Fibroblast of the conjunctiva (primary cell): Measurements from ENCODE around the gene ZDHHC19.
"Not testable (repeated sequence)": the region's sequence is repeated elsewhere in the genome, so short reads cannot be mapped to it uniquely, and the experiment has no call there.

Experiments
- DNase-seq: peaks from one replicate; pipeline ENCODE4 v3.0.0-alpha.2; 2010; ENCODE audit warnings: low read depth

The ZDHHC19 gene

DNA sequence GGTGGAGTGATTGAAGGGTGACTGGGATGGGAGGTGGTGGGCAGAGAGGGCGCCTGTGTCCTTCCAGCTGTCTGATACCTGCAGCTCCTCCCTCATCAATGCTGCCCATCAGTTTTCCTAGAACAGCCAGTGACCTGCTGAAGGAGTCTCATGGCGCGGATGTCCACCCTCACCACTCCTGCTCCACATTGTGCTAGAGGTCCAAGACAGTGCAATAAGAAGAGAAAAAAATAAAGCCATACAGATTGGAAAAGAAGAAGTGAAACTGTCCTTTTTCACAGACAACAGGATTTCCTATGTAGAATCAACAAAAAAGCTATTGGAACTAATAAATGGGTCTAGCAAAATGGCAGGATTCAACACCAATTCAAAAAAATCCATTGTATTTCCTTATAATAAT is 7.4 kb downstream of the ZDHHC19 start:
- no peak for DNase-seq

DNA sequence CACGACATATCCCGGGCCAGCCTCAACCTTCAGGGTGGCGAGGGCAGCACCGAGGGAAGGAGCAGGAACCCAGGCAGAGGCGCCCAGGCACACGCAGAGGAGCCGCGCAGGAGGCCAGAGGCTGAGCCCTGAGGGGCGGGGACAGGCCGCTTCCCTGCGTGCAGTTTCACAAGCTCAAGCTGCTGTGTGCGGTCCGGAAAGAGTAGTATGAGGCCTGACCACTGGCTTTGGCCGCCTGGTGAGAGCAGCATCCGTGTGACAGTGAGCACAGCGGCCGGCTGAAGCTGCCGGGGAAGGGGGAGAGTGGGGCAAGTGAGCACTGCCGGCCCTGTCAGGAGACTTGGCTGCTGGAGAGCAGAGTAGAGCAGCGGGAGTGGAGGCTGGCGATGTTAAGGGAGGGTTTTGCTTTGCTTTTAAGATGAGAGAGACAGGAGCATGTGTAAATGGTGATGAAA is 8.7 kb downstream of the ZDHHC19 start:
- no peak for DNase-seq

DNA sequence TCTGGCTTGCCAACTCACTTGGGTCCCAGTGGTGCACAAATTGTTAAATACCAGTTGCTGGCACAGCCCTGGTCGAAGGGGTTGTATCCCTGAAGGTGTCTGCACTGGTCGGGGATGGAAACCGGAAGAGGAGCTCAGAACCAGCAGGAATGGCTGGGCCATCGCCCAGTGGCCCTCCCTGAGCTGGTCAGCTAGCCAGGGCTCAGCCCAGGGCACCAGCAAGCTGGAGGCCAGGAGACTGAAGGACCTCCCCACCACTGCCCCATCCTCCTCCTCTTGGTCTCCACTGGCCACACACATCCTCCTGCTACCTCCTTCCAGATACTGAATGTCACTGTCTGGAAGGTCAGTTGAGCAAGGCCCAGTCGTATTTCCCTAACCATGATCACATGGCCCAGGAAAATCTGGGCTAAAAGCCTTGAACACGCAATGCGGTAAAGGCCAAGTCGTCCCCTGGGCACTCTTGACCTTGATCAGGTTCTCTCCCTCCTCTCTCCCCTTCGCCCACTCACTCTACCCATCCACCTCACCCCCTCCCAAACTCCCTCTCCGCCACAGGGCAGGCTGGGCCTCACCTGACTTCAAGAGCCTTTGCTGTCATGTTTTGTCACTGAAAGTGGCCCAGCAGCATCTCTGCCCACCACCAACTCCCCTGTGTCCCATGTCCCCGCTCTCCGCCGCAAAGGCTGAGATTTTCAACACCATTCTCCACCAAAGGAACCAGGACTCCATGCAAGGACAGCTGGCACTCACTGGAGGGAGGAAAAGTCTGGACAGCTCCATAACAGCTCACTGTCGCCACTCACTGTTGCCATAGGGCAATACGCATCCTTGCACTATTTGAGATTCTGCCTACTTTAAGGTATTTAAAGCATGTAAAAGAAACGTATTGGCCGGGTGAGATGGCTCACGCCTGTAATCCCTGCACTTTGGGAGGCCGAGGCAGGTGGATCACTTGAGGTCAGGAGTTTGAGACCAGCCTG is 12.1 kb downstream of the ZDHHC19 start:
- no peak for DNase-seq

DNA sequence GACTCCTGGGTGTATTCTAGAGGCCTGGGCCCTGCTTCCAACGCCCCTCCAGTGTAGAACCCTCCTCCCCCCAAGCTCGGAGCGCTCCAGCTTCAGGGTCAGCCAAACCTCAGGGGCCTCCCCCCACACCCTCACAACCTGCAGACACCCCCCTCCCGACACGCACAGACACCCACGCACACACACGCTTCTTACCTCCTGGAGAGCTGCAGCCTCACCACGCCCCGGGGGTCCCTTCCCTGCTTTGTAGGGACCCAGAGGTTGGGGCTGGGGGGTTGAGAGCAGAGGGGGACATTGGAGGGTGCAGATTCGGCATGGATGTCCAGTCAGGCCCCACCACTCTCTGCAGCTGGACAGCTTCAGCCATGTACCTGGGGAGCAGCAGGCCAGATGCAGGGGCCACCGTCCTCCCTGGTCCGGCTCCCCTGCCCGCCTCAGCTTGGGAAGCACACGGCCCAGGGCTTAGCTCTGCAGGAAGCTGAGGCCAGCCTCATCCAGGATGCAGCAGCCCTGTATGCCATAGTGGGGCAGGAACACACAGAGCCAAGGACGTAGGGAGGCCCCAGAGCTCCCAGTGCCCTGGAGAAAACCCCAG is 13.0 kb downstream of the ZDHHC19 start:
- DNase-seq, result no peak

DNA sequence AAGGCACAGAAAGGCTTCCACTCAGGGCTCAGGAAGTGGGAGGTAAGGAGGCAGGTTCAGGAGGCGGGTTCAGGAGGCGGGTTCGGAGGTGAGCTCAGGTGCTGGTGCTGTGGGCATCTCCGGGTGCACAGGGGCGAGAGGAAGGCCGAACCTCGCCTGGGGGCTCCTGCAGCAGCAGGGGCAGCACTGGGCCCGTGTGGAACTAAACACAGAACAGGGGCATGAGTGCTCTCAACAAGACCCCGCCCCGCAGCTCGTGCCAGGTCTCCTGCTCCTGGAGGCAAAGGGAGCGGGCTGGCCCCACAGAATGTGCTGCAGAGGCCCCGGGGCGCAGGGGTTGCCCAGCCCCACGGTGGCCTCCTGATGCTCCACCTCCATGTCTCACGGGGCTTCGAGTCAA is 13.7 kb downstream of the ZDHHC19 start:
- no peak for DNase-seq

DNA sequence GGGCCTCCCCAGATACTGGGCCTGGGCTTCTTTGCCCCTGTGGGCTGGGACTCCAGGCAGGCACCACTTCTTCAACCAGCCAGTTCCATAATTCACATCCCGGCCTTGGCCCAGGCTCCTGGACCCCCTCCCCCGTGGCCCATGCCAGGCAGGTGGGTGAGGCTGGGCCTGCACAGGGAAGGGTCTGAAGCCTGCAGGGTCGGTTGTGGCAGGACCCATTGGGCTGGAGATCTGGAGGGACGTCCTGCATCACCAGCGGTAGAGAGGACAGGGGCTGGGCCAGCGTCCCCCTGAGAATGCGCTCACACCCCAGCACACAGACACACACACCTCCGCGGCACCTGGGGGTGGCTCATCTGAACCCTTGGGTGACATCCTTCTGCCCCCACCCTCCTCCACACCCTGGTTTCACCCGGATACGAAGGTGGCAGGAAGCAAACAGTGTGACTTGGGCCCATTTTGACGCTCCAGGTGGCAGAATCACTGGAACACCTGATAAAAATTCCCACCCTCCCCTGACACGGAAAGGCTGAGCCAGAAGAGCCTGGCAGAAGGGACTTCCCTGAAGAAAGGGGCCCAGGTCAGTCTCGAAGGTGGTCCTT is 15.4 kb downstream of the ZDHHC19 start:
- no peak for DNase-seq

DNA sequence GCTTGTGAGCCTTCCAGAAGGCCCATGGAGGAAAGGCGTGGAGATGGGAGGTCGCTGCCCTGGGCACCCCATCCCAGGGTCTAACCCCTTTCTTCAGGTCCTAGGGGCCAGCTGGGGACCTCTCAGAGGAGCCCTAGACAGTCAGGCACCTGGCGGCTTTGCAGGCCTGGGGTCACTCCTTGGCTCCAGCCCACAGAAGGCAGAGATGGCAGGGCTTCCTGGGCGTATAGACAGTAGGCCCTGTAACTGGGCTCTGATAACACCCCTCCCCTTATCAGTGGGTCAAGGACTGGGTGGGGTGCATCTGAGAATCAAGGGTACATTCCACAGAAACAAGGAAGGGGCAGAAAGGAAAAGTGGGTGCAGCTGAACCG is 16.7 kb downstream of the ZDHHC19 start:
- DNase-seq, result no peak

DNA sequence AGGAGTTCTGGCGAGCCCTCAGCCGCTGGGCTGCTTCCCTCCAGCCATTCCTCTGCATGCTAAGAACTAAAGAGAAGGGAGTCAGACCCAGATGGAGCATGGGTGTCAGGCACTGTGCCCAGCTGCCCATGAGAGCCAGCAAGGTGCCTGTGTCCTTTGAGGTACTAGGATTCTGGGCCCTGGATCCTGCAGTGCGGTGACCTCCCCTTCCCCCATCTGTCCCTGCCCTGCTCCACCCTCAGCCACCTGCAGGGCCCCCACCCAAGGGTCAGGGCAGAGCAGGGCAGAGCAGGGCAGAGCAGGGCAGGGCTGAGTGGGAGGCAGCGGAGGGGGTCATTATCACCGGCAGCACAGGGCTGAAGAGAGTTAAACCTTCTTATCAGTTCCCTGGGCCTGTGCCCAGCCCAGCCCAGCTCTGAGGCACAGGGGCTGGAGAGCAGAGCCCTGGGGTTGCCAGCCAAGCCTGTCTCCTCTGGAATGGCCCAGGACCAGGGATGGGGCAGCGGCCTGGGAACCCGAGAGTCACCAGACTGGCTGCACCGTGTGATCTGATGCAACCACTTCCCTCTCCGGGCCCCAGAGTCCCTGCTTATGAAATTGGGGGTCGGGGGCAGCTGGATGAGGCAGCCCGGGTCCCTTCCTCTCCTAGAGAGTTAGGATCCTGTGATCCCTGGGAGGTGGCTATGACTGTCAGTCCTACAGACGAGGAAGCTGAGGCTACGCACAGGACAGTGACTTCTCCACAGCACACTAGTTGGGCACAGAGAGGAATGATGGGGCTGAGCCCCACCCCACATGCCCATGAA is 17.3 kb downstream of the ZDHHC19 start:
- no peak for DNase-seq

DNA sequence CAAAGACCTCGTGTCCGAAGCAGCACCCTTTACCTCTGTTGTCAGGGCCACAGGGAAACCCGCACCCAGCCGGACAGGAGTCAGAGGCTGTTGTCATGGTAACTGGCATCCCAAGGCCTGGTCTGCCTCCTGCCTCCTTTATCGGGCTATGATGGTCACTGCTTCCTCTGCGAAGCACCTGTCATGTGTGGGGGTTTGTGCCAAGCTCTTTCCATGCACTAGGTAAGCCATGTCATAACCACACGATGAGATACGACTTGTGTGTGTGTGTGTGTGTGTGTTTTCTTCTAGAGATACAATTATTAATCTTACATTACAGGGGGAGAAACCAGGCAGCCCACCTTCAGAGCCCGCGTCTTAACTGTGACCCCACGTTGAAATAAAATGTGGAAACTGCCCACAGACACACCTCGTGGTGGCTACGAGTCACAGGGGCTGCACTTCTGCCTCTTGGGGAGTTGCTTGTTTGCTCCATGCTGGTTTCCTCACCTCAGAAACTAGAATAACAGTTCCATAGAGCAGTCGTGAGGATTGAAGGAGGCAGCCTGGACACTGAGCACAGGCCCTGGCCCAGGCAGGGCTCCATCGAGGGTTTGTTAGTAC is 18.0 kb downstream of the ZDHHC19 start:
- no peak for DNase-seq

DNA sequence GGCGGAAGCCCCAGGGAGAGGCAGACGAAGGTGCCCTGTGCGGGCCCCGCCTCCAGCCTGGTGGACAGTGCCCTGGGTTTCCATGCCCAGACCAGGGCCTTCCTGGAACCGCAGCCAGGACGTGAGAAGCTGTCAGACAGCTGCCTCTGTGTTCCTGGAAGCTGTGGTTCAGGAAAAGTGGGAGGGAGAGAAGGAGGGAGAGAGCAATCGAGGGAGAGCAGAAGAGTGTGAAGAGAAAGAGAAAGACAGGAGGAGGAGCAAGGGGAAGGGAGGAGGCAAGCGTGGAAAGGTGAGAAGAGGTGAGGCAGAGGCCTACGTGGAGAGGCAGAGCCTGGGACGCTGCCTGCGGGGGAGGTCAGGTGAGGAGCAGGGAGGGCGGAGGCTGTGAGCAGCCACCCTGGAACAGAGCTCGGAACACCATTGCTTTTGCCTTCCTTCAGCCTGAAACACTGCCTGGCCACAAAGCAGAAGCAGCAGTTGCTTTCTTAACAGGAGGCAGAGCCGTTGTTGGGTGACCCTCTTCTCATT is 18.6 kb downstream of the ZDHHC19 start:
- DNase-seq, result no peak

DNA sequence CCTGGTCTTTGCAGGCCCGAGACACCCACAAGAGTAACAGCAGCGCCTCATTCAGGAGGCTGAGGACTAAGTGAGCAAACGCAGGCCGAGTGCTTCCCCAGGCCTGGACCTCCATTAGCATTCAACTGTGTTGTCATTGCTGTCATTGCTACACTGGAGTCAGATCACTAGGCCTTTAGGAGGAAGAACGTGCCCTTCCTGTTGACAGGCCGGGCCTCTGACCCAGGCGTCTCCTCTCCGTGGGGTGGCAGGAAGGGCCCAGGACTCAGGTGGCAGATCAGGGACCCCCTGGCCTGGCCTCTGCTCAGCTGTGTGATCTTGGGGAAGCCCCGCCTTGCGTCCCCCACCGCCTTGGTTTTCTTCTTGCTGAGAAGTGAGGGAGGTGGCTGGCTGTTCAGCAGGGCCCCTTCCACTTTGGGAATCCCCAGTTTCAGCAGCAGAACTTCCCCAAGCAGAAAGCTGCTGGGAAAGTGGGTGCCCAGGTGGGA is 19.1 kb downstream of the ZDHHC19 start:
- DNase-seq, result no peak

DNA sequence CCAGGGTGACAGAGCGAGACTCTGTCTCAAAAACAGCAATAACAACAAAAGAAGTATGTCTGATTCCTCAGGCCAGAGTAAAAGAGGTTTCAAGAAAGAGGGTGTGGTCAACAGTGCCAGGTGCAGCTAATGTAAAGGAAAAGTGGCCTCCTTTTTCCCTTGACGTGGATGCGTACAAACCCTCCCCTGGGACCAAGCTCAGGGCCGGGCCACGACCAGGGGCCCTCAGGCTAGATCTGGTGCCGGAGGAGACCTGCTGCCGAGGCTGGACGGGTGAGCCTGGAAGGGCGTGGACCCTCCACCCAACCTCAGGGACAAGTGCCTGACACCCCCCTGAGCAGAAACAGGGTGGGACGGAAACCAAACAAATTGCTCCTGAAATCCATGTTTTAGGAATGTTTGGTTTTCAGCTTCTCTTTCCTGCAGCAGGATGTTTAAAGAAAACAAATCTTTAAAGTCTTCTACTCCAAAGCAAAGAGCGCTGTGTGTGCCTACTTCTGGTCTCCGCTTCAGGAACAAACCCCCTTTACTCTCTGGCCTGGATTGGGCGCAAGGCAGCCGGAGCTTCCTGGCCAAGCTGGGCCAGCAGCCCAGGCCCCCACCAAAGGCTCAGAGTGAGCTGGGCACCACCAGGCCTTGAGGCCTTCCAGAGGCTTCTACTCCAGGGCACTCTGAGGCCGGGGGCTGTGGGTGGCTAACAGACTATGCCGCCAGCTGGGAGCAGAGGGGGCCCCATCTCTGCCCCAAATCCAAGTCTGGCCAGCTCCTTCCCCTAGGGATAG is 21.4 kb downstream of the ZDHHC19 start:
- no peak for DNase-seq

DNA sequence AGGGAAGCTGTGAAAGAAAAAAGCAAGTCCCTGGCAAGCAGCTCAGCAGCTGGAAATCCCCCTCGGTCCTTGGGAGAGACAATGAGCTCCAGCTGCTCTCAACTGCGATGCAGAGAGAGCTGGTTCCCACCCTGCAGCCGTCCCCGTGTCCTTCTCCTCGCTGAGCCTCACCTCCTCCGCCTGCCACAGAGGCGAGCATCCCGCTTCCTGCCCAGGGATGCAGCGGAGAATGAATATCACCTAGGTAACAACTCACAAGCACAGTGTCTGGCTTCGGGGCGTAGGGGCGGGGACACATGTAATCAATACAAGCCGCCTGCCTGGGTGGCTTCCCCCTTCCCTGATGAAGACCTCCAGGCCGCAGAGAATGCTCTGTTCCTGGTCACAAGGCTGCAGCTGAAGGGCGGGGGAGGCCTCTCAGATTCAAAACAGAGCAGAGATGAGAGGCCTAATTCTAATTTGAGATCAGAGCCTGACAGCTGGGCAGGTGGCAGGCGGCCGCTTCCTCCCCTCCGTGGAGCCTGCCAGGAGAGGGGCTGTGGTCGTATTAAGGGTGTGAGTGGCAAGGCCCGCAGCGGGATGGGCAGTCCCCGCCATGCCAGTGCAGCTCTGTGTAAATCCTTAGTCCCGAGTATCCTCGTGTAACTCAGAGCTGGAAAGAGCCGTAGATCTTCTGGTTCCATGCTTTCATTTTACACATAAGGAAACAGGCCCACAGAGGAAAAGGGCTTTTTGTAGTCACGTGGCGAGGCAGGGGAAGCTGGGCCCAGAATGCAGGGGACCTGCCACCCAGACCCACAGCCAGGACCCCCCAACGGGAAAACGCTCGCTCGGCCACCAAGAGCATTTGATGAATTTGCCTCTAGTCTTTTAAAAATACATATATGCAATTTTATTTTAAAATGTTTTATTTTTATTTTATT is 24.3 kb downstream of the ZDHHC19 start:
- no peak for DNase-seq

DNA sequence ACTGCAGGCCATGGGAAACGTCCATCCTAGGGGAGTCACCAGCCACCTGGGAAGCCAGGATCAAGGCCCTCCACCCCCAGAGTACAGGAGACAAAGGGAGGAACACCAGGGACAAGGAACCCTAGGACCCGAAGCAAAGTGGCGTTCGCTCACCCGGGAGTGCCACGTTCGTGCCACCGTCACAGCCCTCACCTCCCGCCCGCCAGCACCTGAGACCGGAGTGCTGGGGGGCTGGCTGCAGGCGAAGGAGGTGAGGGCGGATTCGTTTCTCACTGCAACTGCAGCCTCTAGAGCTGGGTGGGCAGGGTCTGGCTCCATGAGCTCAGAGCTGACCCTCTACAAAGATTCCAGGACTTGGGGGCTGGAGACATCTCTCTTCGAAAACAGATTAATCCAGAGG is 26.3 kb downstream of the ZDHHC19 start:
- DNase-seq, result no peak

DNA sequence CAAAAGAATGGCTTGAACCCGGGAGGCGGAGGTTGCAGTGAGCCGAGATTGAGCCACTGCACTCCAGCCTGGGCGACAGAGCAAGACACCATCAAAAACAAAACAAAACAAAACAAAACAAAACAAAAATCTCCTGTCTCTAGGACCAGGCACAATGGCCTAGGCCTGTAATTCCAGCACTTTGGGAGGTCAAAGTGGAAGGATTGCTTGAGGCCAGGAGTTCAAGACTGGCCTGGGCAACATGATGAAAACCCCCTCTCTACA is 27.1 kb downstream of the ZDHHC19 start:
- DNase-seq, result not testable (repeated sequence)

DNA sequence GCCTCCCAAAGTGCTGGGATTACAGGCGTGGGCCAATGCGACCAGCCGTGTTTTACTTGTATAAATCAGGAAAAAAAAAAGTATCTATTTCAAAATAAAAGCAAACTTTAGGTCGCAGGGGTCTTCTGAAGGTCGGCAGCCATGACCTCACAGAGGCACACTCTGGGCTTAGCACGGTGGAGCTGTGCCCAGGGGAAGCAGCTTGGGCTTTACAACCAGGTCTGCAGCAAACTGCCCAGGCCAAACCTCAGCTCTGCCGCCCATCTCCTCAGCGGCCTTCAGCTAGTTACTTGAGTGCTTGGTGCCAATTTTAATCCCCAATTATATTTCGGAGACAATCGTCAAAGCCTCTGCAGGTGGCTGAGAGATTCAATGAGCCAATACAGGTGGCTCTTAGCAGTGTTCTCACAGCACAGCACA is 30.1 kb downstream of the ZDHHC19 start:
- no peak for DNase-seq

DNA sequence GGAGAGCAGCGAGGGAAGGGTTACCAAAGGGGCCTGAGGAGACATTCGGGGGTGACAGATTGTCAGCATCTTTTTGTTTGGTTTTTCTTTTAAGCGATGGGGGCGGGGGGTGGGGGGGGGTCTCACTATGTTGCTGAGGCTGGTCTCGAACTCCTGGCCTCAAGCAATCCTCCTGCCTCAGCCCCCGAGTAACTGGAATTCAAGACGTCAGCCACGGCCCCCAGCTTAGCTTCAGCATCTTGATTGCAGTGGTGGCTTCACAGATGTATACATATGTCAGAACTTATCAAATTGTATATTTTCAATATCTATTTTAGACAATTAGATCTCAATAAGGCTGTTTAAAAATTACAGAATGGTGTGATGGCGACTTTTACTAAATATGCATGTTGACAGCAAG is 30.9 kb downstream of the ZDHHC19 start:
- no peak for DNase-seq

DNA sequence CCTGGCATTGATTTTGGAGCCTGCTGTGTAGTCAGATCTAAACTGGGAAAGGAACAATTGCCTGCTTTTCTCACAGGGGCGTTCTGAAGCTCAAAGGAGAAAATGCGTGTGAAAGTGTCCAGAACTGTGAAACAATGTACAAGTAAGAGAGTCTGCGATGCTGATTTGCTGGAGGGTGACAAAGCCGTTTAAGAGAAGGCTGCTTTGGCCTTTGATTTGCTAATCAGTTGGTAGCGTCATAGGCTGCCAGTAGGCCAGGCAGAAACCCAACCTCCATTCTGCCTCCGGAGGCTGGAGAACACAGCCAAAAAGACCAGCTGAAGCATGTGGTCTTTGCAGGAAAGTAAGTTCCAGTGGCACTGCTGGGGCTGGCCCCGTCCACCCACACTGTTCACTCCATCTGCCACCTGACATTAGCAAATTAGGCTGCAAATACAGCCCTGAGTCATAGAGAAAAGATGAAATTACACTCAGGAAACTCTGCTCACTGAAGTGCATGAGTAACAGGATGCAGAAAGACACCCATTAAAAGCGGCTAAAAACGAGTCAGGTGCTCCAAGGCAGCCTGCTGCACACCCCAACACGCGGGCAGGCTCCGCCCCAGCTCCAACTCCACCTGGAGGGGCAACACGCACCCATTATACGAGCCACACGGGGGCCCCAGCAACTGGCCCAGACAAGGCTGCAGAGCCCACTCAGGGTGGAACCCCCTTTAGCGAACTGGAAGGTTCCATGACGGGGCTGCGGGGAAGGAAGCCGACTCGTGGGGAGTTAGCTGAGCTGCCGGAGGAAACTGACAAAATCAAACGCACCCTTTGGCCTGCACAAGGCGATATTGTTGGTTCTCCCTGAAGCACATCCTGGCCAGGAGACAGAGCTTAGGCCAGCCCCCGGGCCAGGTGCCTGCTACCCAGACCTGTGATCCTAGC is 31.6 kb downstream of the ZDHHC19 start:
- DNase-seq, result no peak

DNA sequence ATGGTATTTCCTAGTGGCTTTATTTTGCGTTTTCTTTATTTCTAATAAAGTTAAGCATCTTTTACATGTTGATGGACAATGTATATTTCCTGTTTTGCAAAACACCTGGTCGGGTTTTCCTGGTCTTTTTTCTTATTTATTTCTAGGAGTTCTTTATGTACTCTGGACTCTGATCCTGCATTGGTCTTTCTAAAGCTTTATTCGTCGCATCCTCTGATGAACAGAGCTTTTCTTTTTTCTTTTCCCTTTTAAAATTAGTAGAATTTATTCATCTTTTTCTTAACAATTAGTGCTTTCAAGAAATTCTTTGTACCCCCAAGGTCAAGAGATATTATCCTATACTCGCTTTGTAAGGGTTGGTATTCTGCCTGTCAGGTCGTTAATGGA is 32.2 kb downstream of the ZDHHC19 start:
- no peak for DNase-seq
